WTC11 (cell line): ENCODE measurements around the gene LRRC49. TPM values are rescaled to one million over a fixed set of nuclear protein-coding genes. Genes with fewer than 3 reads are reported as not detected.

Experiments
- ATAC-seq: fragments of 200-7000 bp; cut with Tn5 transposase; 2 replicates; pipeline ENCODE4 v1.10.0; 2021; ENCODE audit warnings: mild to moderate bottlenecking, moderate library complexity
- CTCF ChIA-PET: fragments of 300-600 bp; sonication (Branson Sonifier 250); formaldehyde crosslinking; loops from one replicate; lab custom pipeline; 2021; ENCODE audit warnings: antibody characterized with exemption; lab: Charles Lee
- POLR2A ChIA-PET: fragments of 350-600 bp; sonication (Branson Sonifier 250); formaldehyde crosslinking; loops from one replicate; lab custom pipeline; 2021; ENCODE audit warnings: antibody characterized with exemption; lab: Charles Lee
- DNase-seq: peaks from one replicate; pipeline ENCODE4 v3.0.0; 2021; ENCODE audit warnings: low spot score
- H3K27ac Mint-ChIP-seq: 2 replicates; pipeline ENCODE4 v1.8.0; 2021; ENCODE audit warnings: mixed read lengths
- H3K27me3 Mint-ChIP-seq: 2 replicates; pipeline ENCODE4 v1.8.0; 2021; ENCODE audit warnings: low read depth, mild to moderate bottlenecking, moderate library complexity, mixed read lengths
- H3K36me3 Mint-ChIP-seq: 2 replicates; pipeline ENCODE4 v1.8.0; 2021; ENCODE audit warnings: mixed read lengths
- H3K4me1 Mint-ChIP-seq: 2 replicates; pipeline ENCODE4 v1.8.0; 2022; ENCODE audit warnings: mixed read lengths
- H3K4me3 Mint-ChIP-seq: 2 replicates; pipeline ENCODE4 v1.8.0; 2021; ENCODE audit warnings: mild to moderate bottlenecking, moderate library complexity, mixed read lengths
- H3K9me3 Mint-ChIP-seq: 2 replicates; pipeline ENCODE4 v1.8.0; 2021; ENCODE audit warnings: mixed read lengths
- AFF4 ChIP-seq: sonication (generic); formaldehyde crosslinking; IDR thresholded peaks from 2 replicates; pipeline ENCODE4 v1.8.1; 2023; ENCODE audit warnings: mild to moderate bottlenecking, missing genetic modification reagents, borderline replicate concordance
- ATF1 ChIP-seq: sonication (generic); formaldehyde crosslinking; IDR thresholded peaks from 2 replicates; pipeline ENCODE4 v1.8.1; 2023; ENCODE audit warnings: mild to moderate bottlenecking, moderate library complexity, missing genetic modification reagents
- CTCF ChIP-seq: fragments of 200-600 bp; IDR thresholded peaks from 2 replicates; pipeline ENCODE4 v1.8.0; 2022; ENCODE audit warnings: antibody characterized with exemption
- ELF4 ChIP-seq: sonication (generic); formaldehyde crosslinking; IDR thresholded peaks from 2 replicates; pipeline ENCODE4 v1.8.1; 2022; ENCODE audit warnings: low read depth, mild to moderate bottlenecking, moderate library complexity, missing genetic modification reagents
- EMX1 ChIP-seq: fragments of 250-450 bp; sonication (Bioruptor Pico); IDR thresholded peaks from 2 replicates; pipeline ENCODE4 v1.8.0; 2021; ENCODE audit warnings: mild to moderate bottlenecking
- ERG ChIP-seq: fragments of 250-450 bp; sonication (Bioruptor Pico); IDR thresholded peaks from 2 replicates; pipeline ENCODE4 v1.8.0; 2021; ENCODE audit warnings: mild to moderate bottlenecking
- FOXJ3 ChIP-seq: sonication (generic); formaldehyde crosslinking; IDR thresholded peaks from 2 replicates; pipeline ENCODE4 v1.9.0; 2021; ENCODE audit warnings: missing genetic modification reagents, mild to moderate bottlenecking, borderline replicate concordance
- FOXK1 ChIP-seq: sonication (generic); formaldehyde crosslinking; IDR thresholded peaks from 2 replicates; pipeline ENCODE4 v1.8.0; 2022; ENCODE audit warnings: mild to moderate bottlenecking, moderate library complexity, missing genetic modification reagents
- GTF2I ChIP-seq: fragments of 250-450 bp; sonication (Bioruptor Pico); conservative IDR thresholded peaks from 2 replicates; pipeline ENCODE4 v1.4.0; 2021; ENCODE audit warnings: mild to moderate bottlenecking
- JAZF1 ChIP-seq: fragments of 250-450 bp; sonication (Bioruptor Pico); IDR thresholded peaks from 2 replicates; pipeline ENCODE4 v1.9.0; 2021; ENCODE audit warnings: moderate library complexity, mild to moderate bottlenecking, inconsistent platforms
- MAX ChIP-seq: sonication (generic); formaldehyde crosslinking; IDR thresholded peaks from 2 replicates; pipeline ENCODE4 v1.8.0; 2022; ENCODE audit warnings: mild to moderate bottlenecking, missing genetic modification reagents
- MYBL2 ChIP-seq: sonication (generic); formaldehyde crosslinking; IDR thresholded peaks from 2 replicates; pipeline ENCODE4 v1.8.1; 2023; ENCODE audit warnings: mild to moderate bottlenecking, moderate library complexity, missing genetic modification reagents
- NR3C1 ChIP-seq: sonication (generic); formaldehyde crosslinking; conservative IDR thresholded peaks from 2 replicates; pipeline ENCODE4 v1.8.1; 2023; ENCODE audit warnings: low read depth, mild to moderate bottlenecking, missing genetic modification reagents
- SOX15 ChIP-seq: fragments of 250-450 bp; sonication (Bioruptor Pico); IDR thresholded peaks from 2 replicates; pipeline ENCODE4 v1.9.0; 2021; ENCODE audit warnings: mild to moderate bottlenecking
- ZBTB21 ChIP-seq: sonication (generic); formaldehyde crosslinking; IDR thresholded peaks from 2 replicates; pipeline ENCODE4 v1.8.1; 2023; ENCODE audit warnings: mild to moderate bottlenecking, missing genetic modification reagents, borderline replicate concordance
- ZMAT4 ChIP-seq: fragments of 250-450 bp; sonication (Bioruptor Pico); IDR thresholded peaks from 2 replicates; pipeline ENCODE4 v1.9.0; 2021; ENCODE audit warnings: mild to moderate bottlenecking
- ZNF121 ChIP-seq: sonication (generic); formaldehyde crosslinking; IDR thresholded peaks from 2 replicates; pipeline ENCODE4 v1.8.0; 2023; ENCODE audit warnings: missing genetic modification reagents
- total RNA-seq: library from RNA; stranded (reverse); gene quantifications from 3 replicates; pipeline ENCODE4 v1.2.3, GENCODE V29; 2021
- TF ChIP-seq, protein P1 (sequence below): sonication (generic); formaldehyde crosslinking; IDR thresholded peaks from 2 replicates; pipeline ENCODE4 v1.8.1; 2023; ENCODE audit warnings: mild to moderate bottlenecking, missing genetic modification reagents
- TF ChIP-seq, protein P2 (sequence below): sonication (generic); formaldehyde crosslinking; IDR thresholded peaks from 2 replicates; pipeline ENCODE4 v1.8.0; 2023; ENCODE audit warnings: mild to moderate bottlenecking, missing genetic modification reagents

LRRC49 gene
- total RNA-seq, 1 experiment from 2014 or later, result 6.9 TPM

- H3K9me3 Mint-ChIP-seq, result peaks cover 16% of the 10 kb centered on the region
- peaks cover 2% of the 10 kb centered on the region; the same call in 1 of the 2 replicates for H3K4me1 Mint-ChIP-seq
- no peaks in the 10 kb centered on the region for H3K27me3 Mint-ChIP-seq
- CTCF ChIA-PET, result no interaction called here
- no peak for ATAC-seq
- POLR2A ChIA-PET, result no interaction called here
- no peak overlapping the region for H3K4me3 Mint-ChIP-seq
- no peak for DNase-seq
- no peak overlapping the region for H3K27ac Mint-ChIP-seq
- H3K36me3 Mint-ChIP-seq, result 0 out of 2 replicates have a peak, but pooled peaks cover 3% of the 10 kb centered on the region
- TF ChIP-seq MYBL2 (no peak), FOXK1 (no peak), FOXJ3 (CRISPR knock-in tag) (no peak), ELF4 (CRISPR knock-in tag) (no peak), ZNF121 (CRISPR knock-in tag) (no peak), ZBTB21 (CRISPR knock-in tag) (no peak), NR3C1 (no peak), SOX15 (CRISPR knock-in tag) (no peak), MAX (CRISPR knock-in tag) (no peak), ERG (CRISPR knock-in tag) (no peak), ZMAT4 (CRISPR knock-in tag) (no peak), CTCF (no peak), AFF4 (CRISPR knock-in tag) (no peak), GTF2I (no peak), EMX1 (CRISPR knock-in tag) (no peak), ATF1 (CRISPR knock-in tag) (no peak), JAZF1 (CRISPR knock-in tag) (no peak)
- TF ChIP-seq, protein P1, sequence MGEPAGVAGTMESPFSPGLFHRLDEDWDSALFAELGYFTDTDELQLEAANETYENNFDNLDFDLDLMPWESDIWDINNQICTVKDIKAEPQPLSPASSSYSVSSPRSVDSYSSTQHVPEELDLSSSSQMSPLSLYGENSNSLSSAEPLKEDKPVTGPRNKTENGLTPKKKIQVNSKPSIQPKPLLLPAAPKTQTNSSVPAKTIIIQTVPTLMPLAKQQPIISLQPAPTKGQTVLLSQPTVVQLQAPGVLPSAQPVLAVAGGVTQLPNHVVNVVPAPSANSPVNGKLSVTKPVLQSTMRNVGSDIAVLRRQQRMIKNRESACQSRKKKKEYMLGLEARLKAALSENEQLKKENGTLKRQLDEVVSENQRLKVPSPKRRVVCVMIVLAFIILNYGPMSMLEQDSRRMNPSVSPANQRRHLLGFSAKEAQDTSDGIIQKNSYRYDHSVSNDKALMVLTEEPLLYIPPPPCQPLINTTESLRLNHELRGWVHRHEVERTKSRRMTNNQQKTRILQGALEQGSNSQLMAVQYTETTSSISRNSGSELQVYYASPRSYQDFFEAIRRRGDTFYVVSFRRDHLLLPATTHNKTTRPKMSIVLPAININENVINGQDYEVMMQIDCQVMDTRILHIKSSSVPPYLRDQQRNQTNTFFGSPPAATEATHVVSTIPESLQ (CRISPR knock-in tag), result no peak
Measured at GRCh38 chr15:71056111-71056510, 163.5 kb downstream of the LRRC49 start.

GRCh38 chr15:71057143-71057542 lies 164.5 kb downstream of the LRRC49 start:
- no peak for DNase-seq
- TF ChIP-seq, protein P2, sequence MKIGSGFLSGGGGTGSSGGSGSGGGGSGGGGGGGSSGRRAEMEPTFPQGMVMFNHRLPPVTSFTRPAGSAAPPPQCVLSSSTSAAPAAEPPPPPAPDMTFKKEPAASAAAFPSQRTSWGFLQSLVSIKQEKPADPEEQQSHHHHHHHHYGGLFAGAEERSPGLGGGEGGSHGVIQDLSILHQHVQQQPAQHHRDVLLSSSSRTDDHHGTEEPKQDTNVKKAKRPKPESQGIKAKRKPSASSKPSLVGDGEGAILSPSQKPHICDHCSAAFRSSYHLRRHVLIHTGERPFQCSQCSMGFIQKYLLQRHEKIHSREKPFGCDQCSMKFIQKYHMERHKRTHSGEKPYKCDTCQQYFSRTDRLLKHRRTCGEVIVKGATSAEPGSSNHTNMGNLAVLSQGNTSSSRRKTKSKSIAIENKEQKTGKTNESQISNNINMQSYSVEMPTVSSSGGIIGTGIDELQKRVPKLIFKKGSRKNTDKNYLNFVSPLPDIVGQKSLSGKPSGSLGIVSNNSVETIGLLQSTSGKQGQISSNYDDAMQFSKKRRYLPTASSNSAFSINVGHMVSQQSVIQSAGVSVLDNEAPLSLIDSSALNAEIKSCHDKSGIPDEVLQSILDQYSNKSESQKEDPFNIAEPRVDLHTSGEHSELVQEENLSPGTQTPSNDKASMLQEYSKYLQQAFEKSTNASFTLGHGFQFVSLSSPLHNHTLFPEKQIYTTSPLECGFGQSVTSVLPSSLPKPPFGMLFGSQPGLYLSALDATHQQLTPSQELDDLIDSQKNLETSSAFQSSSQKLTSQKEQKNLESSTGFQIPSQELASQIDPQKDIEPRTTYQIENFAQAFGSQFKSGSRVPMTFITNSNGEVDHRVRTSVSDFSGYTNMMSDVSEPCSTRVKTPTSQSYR (CRISPR knock-in tag), result no peak
- H3K4me1 Mint-ChIP-seq, result no peaks in the 10 kb centered on the region; the same call in 1 of the 2 replicates
- no peak for ATAC-seq
- ChIA-PET POLR2A (no interaction called here), CTCF (no interaction called here)
- 0 out of 2 replicates have a peak, but pooled peaks cover 3% of the 10 kb centered on the region for H3K36me3 Mint-ChIP-seq
- peaks cover 16% of the 10 kb centered on the region for H3K9me3 Mint-ChIP-seq
- no peaks in the 10 kb centered on the region for H3K27me3 Mint-ChIP-seq
- H3K4me3 Mint-ChIP-seq, result no peak overlapping the region
- H3K27ac Mint-ChIP-seq, result no peak overlapping the region
